DOHH2 (cell line): ENCODE results near the gene NOSTRIN.

Experiments
- H3F3A ChIP-seq: fragments of 200-600 bp; sonication (generic), shearing (Covaris generic); 2 replicates; pipeline ENCODE4 v1.6.0; 2016; ENCODE audit warnings: antibody characterized with exemption, mild to moderate bottlenecking; ENCODE audit not compliant: control insufficient read depth, insufficient read depth
- H3K27ac ChIP-seq: fragments of 200-600 bp; sonication (generic); 2 replicates; pipeline ENCODE4 v1.5.1; 2014; ENCODE audit warnings: low read depth, mild to moderate bottlenecking, low read length, moderate library complexity
- H3K27me3 ChIP-seq: fragments of 200-600 bp; sonication (generic); 2 replicates; pipeline ENCODE4 v1.6.1; 2014; ENCODE audit warnings: mild to moderate bottlenecking, low read length, mixed read lengths; ENCODE audit not compliant: control insufficient read depth
- H3K36me3 ChIP-seq: fragments of 200-600 bp; sonication (generic); 2 replicates; pipeline ENCODE4 v1.6.1; 2014; ENCODE audit warnings: mild to moderate bottlenecking, low read length, moderate library complexity, mixed read lengths; ENCODE audit not compliant: control insufficient read depth
- H3K4me1 ChIP-seq: fragments of 200-600 bp; sonication (generic); 2 replicates; pipeline ENCODE4 v1.6.1; 2014; ENCODE audit warnings: mild to moderate bottlenecking, low read length, mixed read lengths; ENCODE audit not compliant: control insufficient read depth
- H3K4me2 ChIP-seq: fragments of 200-600 bp; sonication (generic); 2 replicates; pipeline ENCODE4 v1.6.0; 2014; ENCODE audit warnings: mild to moderate bottlenecking, low read length, moderate library complexity
- H3K4me3 ChIP-seq: fragments of 200-600 bp; sonication (generic); 2 replicates; pipeline ENCODE4 v1.5.1; 2014; ENCODE audit warnings: mild to moderate bottlenecking, low read length, mixed read lengths
- H3K79me2 ChIP-seq: fragments of 200-600 bp; sonication (generic); 2 replicates; pipeline ENCODE4 v1.6.1; 2014; ENCODE audit warnings: mild to moderate bottlenecking, low read length, mixed read lengths; ENCODE audit not compliant: control insufficient read depth
- H3K9me2 ChIP-seq: fragments of 200-600 bp; sonication (generic); replicated peaks from 2 replicates; pipeline ENCODE4 v1.6.1; 2014; ENCODE audit warnings: mild to moderate bottlenecking, low read length, mixed read lengths; ENCODE audit not compliant: control insufficient read depth
- H3K9me3 ChIP-seq: fragments of 200-600 bp; sonication (generic); 2 replicates; pipeline ENCODE4 v1.6.1; 2014; ENCODE audit warnings: antibody characterized with exemption, low read length, mixed read lengths; ENCODE audit not compliant: control insufficient read depth, insufficient read depth
- H4K20me1 ChIP-seq: fragments of 200-600 bp; sonication (generic); 2 replicates; pipeline ENCODE4 v1.6.0; 2014; ENCODE audit warnings: low read depth, mild to moderate bottlenecking, antibody characterized with exemption, low read length, moderate library complexity; ENCODE audit not compliant: control insufficient read depth, insufficient read depth
- EZH2phosphoT487 ChIP-seq: fragments of 200-600 bp; sonication (generic); IDR thresholded peaks from 2 replicates; pipeline ENCODE4 v1.6.1; 2017; ENCODE audit warnings: borderline replicate concordance, mild to moderate bottlenecking, antibody characterized with exemption, low read length, moderate library complexity, mixed read lengths
- TF ChIP-seq, protein P1 (sequence below): fragments of 200-600 bp; sonication (generic); IDR thresholded peaks from one replicate; pipeline ENCODE4 v1.5.1; 2014; ENCODE audit warnings: antibody characterized with exemption, mild to moderate bottlenecking, low read depth, low read length; ENCODE audit not compliant: poor library complexity, severe bottlenecking

The NOSTRIN gene

DNA sequence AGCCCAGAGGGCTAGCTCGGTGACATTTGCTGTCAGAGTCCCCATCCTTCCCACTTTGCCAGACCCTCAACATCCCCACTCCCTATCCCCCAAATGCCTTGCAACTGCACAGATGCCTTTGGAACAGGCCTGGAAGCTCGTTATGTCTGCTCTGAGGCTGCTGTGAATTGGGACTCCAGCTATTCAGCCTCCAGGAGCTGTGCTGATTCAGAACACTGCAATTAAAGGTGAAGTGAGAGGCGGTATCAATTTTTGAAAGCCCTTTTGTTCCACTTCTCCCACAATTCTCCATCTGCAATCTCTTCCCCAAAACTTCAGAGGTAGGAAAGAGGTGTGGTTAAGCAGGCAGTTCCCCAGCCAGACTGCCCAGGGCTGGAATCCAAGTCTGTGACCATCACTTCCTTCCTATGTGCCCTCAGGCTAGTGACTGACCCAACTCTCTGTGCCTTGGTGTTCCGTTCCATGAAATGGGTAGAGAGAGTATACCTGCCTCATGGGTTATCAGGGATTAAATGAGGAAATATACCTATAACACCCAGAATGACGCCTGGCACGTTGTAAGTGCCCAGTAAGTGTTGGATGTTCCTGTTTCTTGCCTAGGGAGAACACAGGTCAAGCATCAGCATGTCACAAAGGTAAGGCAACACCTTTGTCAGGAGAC lies 17.5 kb downstream of the NOSTRIN start:
- no peaks in the 10 kb centered on the region for H3K79me2 ChIP-seq
- no peaks in the 10 kb centered on the region for H3K36me3 ChIP-seq
- H3F3A ChIP-seq, result no peaks in the 10 kb centered on the region
- peaks cover 2% of the 10 kb centered on the region; the same call in 1 of the 2 replicates for H3K27me3 ChIP-seq
- H3K4me1 ChIP-seq, result no peaks in the 10 kb centered on the region
- TF ChIP-seq EZH2phosphoT487, result no peak
- TF ChIP-seq, protein P1, sequence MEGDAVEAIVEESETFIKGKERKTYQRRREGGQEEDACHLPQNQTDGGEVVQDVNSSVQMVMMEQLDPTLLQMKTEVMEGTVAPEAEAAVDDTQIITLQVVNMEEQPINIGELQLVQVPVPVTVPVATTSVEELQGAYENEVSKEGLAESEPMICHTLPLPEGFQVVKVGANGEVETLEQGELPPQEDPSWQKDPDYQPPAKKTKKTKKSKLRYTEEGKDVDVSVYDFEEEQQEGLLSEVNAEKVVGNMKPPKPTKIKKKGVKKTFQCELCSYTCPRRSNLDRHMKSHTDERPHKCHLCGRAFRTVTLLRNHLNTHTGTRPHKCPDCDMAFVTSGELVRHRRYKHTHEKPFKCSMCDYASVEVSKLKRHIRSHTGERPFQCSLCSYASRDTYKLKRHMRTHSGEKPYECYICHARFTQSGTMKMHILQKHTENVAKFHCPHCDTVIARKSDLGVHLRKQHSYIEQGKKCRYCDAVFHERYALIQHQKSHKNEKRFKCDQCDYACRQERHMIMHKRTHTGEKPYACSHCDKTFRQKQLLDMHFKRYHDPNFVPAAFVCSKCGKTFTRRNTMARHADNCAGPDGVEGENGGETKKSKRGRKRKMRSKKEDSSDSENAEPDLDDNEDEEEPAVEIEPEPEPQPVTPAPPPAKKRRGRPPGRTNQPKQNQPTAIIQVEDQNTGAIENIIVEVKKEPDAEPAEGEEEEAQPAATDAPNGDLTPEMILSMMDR, result no peak
- no peak overlapping the region for H3K4me2 ChIP-seq
- no peaks in the 10 kb centered on the region for H4K20me1 ChIP-seq
- no peaks in the 10 kb centered on the region for H3K9me2 ChIP-seq
- no peak overlapping the region for H3K27ac ChIP-seq
- H3K9me3 ChIP-seq, result no peaks in the 10 kb centered on the region
- no peak overlapping the region for H3K4me3 ChIP-seq

DNA sequence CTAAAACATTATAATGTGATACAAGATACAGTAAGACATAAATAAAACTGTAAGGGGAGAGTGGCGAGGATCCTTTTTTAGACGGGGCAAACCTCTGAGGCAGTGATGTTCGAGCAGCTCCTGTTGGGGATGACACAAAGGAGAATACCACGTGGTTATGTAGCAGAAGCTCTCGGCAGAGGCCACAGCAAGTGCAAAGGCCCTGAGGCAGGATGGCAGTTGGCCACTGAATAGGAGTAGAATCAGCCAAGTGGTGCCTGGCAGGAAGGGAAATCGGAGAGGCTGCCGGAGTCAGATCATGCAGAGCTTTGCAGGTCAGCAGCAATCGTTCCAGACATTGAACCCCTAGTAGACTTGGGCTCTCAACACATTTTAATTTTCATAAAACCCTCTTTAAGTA lies 19.1 kb downstream of the NOSTRIN start:
- Histone ChIP-seq H3K9me2 (no peaks in the 10 kb centered on the region), H4K20me1 (no peaks in the 10 kb centered on the region), H3K36me3 (no peaks in the 10 kb centered on the region), H3K9me3 (no peaks in the 10 kb centered on the region), H3K79me2 (no peaks in the 10 kb centered on the region), H3K4me1 (no peaks in the 10 kb centered on the region), H3K4me2 (no peak overlapping the region), H3K27me3 (peaks cover 2% of the 10 kb centered on the region; the same call in 1 of the 2 replicates), H3K4me3 (no peak overlapping the region), H3F3A (no peaks in the 10 kb centered on the region), H3K27ac (no peak overlapping the region)
- TF ChIP-seq EZH2phosphoT487, result no peak
- TF ChIP-seq, protein P1, result no peak

DNA sequence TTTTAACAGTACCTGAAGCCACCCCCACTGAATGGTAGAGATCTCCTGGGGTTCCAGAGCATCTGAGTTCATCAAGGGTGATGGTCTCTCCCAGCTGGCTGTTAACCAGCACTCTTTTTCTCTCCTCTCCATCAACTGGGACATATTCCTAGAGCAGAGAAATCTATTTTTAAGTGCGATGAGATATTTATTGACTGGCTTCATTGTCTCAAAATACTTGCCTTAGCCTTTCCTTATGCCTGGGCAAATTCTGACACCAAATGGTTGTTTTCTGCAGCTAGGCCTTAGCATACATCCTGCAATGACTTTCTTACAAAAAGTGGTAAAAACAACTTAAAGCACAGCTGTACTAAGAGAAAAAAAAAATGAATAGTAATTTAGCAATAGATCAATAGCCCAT lies 19.6 kb downstream of the NOSTRIN start:
- no peak for TF ChIP-seq EZH2phosphoT487
- TF ChIP-seq, protein P1, result no peak
- H4K20me1 ChIP-seq, result no peaks in the 10 kb centered on the region
- no peaks in the 10 kb centered on the region for H3K9me2 ChIP-seq
- H3K4me1 ChIP-seq, result no peaks in the 10 kb centered on the region
- H3F3A ChIP-seq, result no peaks in the 10 kb centered on the region
- no peaks in the 10 kb centered on the region for H3K36me3 ChIP-seq
- peaks cover 2% of the 10 kb centered on the region; the same call in 1 of the 2 replicates for H3K27me3 ChIP-seq
- no peaks in the 10 kb centered on the region for H3K79me2 ChIP-seq
- H3K27ac ChIP-seq, result no peak overlapping the region
- H3K9me3 ChIP-seq, result no peaks in the 10 kb centered on the region
- no peak overlapping the region for H3K4me2 ChIP-seq
- no peak overlapping the region for H3K4me3 ChIP-seq
